ENCODE results near the gene NANOS2.
"Not testable (repeated sequence)": the region's sequence is repeated elsewhere in the genome, so short reads cannot be mapped to it uniquely, and the experiment has no call there.

The NANOS2 gene

GRCh38 chr19:45901912-45902650 is 12.5 kb downstream of the NANOS2 start, which contains the start of gene MYPOP:
MYPOP (minus strand) TSS chr19:45902613; CDS start chr19:45901773, 840 bp downstream.
- Histone ChIP-seq H3K4me3 (ENCODE audit: low read depth in 1 of 2, low read length in 2 of 2) (peak within 1 kb of the TSS; percentile 80 to 94), H3K27ac (ENCODE audit: low read length) (peak within 1 kb of the TSS; percentile 56), H3K4me1 (ENCODE audit: control insufficient read depth in 1 of 2, insufficient read depth in 2 of 2, low read length in 2 of 2) (peaks cover 0 to 25% of the 10 kb centered on the region in 2 donors), H3K27me3 (ENCODE audit: low read depth, low read length) (no peaks in the 10 kb centered on the region), H3K9me3 (ENCODE audit: control insufficient read depth in 1 of 2, low read length in 2 of 2) (no peaks in the 10 kb centered on the region), H3K36me3 (ENCODE audit: control insufficient read depth in 1 of 2, insufficient read depth in 2 of 2, low read length in 2 of 2) (peaks cover 4 to 18% of the 10 kb centered on the region in 2 donors)

GRCh38 chr19:45901432-45901911 is 13.1 kb downstream of the NANOS2 start:
- peak overlapping the region in 1 of 2 donors; percentile 94 for H3K4me3 ChIP-seq (ENCODE audit: low read depth in 1 of 2, low read length in 2 of 2)
- peaks cover 0 to 25% of the 10 kb centered on the region in 2 donors for H3K4me1 ChIP-seq (ENCODE audit: control insufficient read depth in 1 of 2, insufficient read depth in 2 of 2, low read length in 2 of 2)
- H3K9me3 ChIP-seq (ENCODE audit: control insufficient read depth in 1 of 2, low read length in 2 of 2): no peaks in the 10 kb centered on the region
- H3K27ac ChIP-seq (ENCODE audit: low read length): no peak overlapping the region
- peaks cover 4 to 18% of the 10 kb centered on the region in 2 donors for H3K36me3 ChIP-seq (ENCODE audit: control insufficient read depth in 1 of 2, insufficient read depth in 2 of 2, low read length in 2 of 2)
- no peaks in the 10 kb centered on the region for H3K27me3 ChIP-seq (ENCODE audit: low read depth, low read length)

DNA sequence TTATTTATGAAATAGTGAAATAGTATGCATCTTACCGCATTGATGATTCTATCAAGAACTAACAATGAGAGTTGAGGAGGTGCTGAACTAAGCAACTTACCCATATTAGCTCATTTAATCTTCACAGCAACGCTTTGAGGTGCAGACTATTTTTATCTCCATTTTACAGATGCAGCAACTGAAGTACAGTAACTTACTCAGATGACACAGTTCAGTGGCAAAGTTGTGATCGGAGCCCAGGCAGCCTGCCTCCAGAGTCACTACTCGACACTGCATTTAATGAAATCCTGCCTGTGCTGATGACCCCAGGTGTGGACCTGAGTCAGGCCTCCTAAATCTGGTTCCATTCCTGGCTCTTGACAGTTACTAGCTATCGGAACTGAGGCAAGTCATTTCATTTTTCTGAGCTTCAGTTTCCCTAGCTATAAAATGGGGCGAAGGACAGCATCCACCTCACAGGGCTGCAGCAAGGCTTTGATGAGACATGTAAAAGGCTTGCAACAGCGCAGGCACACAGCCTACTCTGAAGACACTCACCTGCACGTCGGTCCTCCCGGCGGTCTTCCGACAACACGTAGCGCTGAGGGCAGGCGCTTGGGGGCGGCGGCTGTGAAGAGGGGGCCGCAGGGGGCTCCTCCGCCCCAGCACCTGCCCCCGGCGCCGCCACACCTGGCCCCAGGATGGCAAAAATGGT is 13.7 kb downstream of the NANOS2 start:
- no peaks in the 10 kb centered on the region for H3K9me3 ChIP-seq (ENCODE audit: control insufficient read depth in 1 of 2, low read length in 2 of 2)
- peaks cover 0 to 25% of the 10 kb centered on the region in 2 donors for H3K4me1 ChIP-seq (ENCODE audit: control insufficient read depth in 1 of 2, insufficient read depth in 2 of 2, low read length in 2 of 2)
- H3K27ac ChIP-seq (ENCODE audit: low read length): no peak overlapping the region
- no peaks in the 10 kb centered on the region for H3K27me3 ChIP-seq (ENCODE audit: low read depth, low read length)
- peaks cover 4 to 18% of the 10 kb centered on the region in 2 donors for H3K36me3 ChIP-seq (ENCODE audit: control insufficient read depth in 1 of 2, insufficient read depth in 2 of 2, low read length in 2 of 2)
- H3K4me3 ChIP-seq (ENCODE audit: low read depth in 1 of 2, low read length in 2 of 2): peak overlapping the region in 1 of 2 donors; percentile 94

- Histone ChIP-seq H3K4me3 (ENCODE audit: low read depth in 1 of 2, low read length in 2 of 2) (no peak overlapping the region), H3K27ac (ENCODE audit: low read length) (no peak overlapping the region), H3K4me1 (ENCODE audit: control insufficient read depth in 1 of 2, insufficient read depth in 2 of 2, low read length in 2 of 2) (peaks cover 0 to 25% of the 10 kb centered on the region in 2 donors), H3K36me3 (ENCODE audit: control insufficient read depth in 1 of 2, insufficient read depth in 2 of 2, low read length in 2 of 2) (peaks cover 4 to 25% of the 10 kb centered on the region in 2 donors), H3K9me3 (ENCODE audit: control insufficient read depth in 1 of 2, low read length in 2 of 2) (no peaks in the 10 kb centered on the region), H3K27me3 (ENCODE audit: low read depth, low read length) (no peaks in the 10 kb centered on the region)
Observed at GRCh38 chr19:45899919-45900589, 14.5 kb downstream of the NANOS2 start.

GRCh38 chr19:45899253-45899652 is 15.3 kb downstream of the NANOS2 start:
- Histone ChIP-seq H3K4me3 (ENCODE audit: low read depth in 1 of 2, low read length in 2 of 2) (no peak overlapping the region), H3K27me3 (ENCODE audit: low read depth, low read length) (no peaks in the 10 kb centered on the region), H3K36me3 (ENCODE audit: control insufficient read depth in 1 of 2, insufficient read depth in 2 of 2, low read length in 2 of 2) (peaks cover 4 to 28% of the 10 kb centered on the region in 2 donors), H3K9me3 (ENCODE audit: control insufficient read depth in 1 of 2, low read length in 2 of 2) (no peaks in the 10 kb centered on the region), H3K27ac (ENCODE audit: low read length) (no peak overlapping the region), H3K4me1 (ENCODE audit: control insufficient read depth in 1 of 2, insufficient read depth in 2 of 2, low read length in 2 of 2) (peaks cover 0 to 25% of the 10 kb centered on the region in 2 donors)

DNA sequence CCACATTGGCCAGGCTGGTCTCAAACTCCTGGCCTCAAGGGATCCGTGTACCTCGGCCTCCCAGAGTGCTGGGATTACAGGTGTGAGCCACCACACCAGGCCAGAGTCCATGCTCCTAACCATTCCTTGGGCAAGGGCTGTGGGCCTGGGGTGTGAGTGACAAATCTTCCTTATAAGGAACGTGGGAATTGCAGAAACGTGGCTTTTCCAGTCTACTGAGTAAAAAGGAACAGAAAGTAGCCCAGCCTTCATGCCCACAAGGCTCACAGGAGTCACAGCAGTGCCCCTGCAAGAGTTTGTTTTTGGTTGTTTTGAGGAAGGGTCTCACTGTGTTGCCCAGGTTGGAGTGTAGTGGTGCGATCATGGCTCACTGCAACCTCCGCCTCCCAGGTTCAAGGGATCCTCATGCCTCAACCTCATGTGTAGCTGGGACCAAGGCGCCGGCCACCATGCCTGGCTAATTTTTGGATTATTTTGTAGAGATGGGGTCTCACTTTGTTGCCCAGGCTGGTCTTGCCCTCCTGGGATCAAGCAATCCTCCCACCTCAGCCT is 17.2 kb downstream of the NANOS2 start:
- Histone ChIP-seq H3K27ac (ENCODE audit: low read length) (no peak overlapping the region), H3K27me3 (ENCODE audit: low read depth, low read length) (no peaks in the 10 kb centered on the region), H3K9me3 (ENCODE audit: control insufficient read depth in 1 of 2, low read length in 2 of 2) (no peaks in the 10 kb centered on the region), H3K4me1 (ENCODE audit: control insufficient read depth in 1 of 2, insufficient read depth in 2 of 2, low read length in 2 of 2) (peaks cover 0 to 19% of the 10 kb centered on the region in 2 donors), H3K36me3 (ENCODE audit: control insufficient read depth in 1 of 2, insufficient read depth in 2 of 2, low read length in 2 of 2) (peaks cover 4 to 28% of the 10 kb centered on the region in 2 donors), H3K4me3 (ENCODE audit: low read depth in 1 of 2, low read length in 2 of 2) (no peak overlapping the region)

DNA sequence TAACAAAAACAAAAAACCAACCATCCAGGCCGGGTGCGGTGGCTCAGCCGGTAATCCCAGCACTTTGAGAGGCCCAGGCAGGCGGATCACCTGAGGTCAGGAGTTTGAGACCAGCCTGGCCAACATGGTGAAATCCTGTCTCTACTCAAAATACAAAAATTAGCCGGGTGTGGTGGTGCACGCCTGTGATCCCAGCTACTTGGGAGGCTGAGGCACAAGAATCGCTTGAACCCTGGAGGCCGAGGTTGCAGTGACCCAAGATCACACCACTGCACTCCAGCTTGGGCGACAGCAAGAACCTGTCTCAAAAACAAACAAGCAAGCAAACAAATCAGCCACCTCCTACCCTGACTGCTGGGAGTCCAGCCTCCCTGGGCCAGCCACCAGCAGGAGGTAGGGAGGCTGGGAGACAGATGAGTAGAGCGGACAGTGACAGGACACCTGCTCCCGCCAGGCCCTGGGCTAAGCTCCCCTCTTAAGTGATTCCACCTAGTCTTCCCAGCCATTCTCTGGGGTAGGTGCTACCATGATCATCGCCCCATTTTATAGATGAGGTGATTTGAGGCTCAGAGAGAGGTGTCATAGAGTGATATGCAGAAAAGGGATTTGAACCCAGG is 18.5 kb downstream of the NANOS2 start:
- H3K4me3 ChIP-seq (ENCODE audit: low read depth in 1 of 2, low read length in 2 of 2); H3K27ac ChIP-seq (ENCODE audit: low read length); H3K9me3 ChIP-seq (ENCODE audit: control insufficient read depth in 1 of 2, low read length in 2 of 2); H3K27me3 ChIP-seq (ENCODE audit: low read depth, low read length): not testable (repeated sequence)
- Histone ChIP-seq H3K4me1 (ENCODE audit: control insufficient read depth in 1 of 2, insufficient read depth in 2 of 2, low read length in 2 of 2) (peaks cover 0 to 11% of the 10 kb centered on the region in 2 donors), H3K36me3 (ENCODE audit: control insufficient read depth in 1 of 2, insufficient read depth in 2 of 2, low read length in 2 of 2) (peaks cover 4 to 28% of the 10 kb centered on the region in 2 donors)

DNA sequence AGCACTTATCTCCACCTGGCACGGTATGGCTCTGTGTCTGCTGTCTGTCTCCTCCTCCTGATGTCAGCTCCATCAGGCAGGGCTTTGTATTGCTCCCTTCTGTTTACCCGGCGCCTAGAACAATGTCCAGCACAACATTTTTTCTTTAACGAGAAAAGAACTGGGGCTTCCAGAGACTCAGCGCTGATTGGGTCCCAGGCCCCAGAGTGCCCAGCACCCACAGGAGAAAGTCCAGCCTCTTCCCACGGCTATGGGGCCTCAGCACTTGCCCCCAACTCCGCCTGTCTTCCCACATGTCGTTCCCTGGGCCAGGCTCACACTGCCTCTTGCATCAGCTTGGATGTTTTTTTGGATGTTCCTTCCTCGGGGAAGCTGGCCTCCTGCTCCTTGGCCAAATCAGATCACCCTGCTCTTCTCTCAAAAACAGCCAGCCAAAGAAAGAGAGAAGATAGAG is 19.0 kb downstream of the NANOS2 start:
- H3K9me3 ChIP-seq (ENCODE audit: control insufficient read depth in 1 of 2, low read length in 2 of 2): no peaks in the 10 kb centered on the region
- no peak overlapping the region for H3K27ac ChIP-seq (ENCODE audit: low read length)
- peaks cover 0 to 5% of the 10 kb centered on the region in 2 donors for H3K4me1 ChIP-seq (ENCODE audit: control insufficient read depth in 1 of 2, insufficient read depth in 2 of 2, low read length in 2 of 2)
- peaks cover 4 to 28% of the 10 kb centered on the region in 2 donors for H3K36me3 ChIP-seq (ENCODE audit: control insufficient read depth in 1 of 2, insufficient read depth in 2 of 2, low read length in 2 of 2)
- H3K27me3 ChIP-seq (ENCODE audit: low read depth, low read length): no peaks in the 10 kb centered on the region
- no peak overlapping the region for H3K4me3 ChIP-seq (ENCODE audit: low read depth in 1 of 2, low read length in 2 of 2)

- no peak overlapping the region for H3K4me3 ChIP-seq (ENCODE audit: low read depth in 1 of 2, low read length in 2 of 2)
- peaks cover 0 to 15% of the 10 kb centered on the region in 2 donors for H3K36me3 ChIP-seq (ENCODE audit: control insufficient read depth in 1 of 2, insufficient read depth in 2 of 2, low read length in 2 of 2)
- H3K27me3 ChIP-seq (ENCODE audit: low read depth, low read length): no peaks in the 10 kb centered on the region
- H3K4me1 ChIP-seq (ENCODE audit: control insufficient read depth in 1 of 2, insufficient read depth in 2 of 2, low read length in 2 of 2): peaks cover 0 to 3% of the 10 kb centered on the region in 2 donors
- no peaks in the 10 kb centered on the region for H3K9me3 ChIP-seq (ENCODE audit: control insufficient read depth in 1 of 2, low read length in 2 of 2)
- H3K27ac ChIP-seq (ENCODE audit: low read length): no peak overlapping the region
Observed at GRCh38 chr19:45890877-45891276, 23.7 kb downstream of the NANOS2 start.

DNA sequence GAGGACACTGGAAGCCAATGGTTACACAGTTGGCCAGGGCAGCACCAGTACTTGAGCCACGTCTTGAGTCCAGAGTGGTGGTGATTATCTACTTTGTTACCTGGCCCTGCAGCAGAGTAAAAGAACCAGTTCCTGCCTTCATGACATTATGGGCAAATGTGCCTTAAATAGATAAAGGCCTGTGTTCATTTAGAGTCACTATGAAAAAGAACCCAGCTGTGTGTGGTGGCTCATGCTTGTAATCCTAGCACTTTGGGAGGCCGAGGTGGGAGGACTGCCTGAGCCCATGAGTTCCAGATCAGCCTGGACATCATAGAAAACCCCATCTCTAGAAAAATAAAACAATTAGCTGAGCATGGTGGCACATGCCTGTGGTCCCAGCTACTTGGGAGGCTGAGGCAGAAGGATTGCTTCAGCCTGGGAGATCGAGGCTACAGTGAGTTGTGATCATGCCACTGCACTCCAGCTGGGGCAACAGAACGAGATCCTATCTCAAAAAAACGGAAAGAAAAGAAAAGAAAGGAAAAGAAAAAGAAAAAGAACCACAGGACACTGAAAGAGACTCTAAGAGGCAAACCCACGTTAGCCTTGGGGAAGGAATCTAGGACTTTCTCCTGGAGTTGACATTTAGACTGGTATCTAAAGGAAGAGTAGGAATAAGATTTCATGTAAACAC is 25.2 kb downstream of the NANOS2 start:
- Histone ChIP-seq H3K36me3 (ENCODE audit: control insufficient read depth in 1 of 2, insufficient read depth in 2 of 2, low read length in 2 of 2) (peaks cover 0 to 5% of the 10 kb centered on the region in 2 donors), H3K9me3 (ENCODE audit: control insufficient read depth in 1 of 2, low read length in 2 of 2) (no peaks in the 10 kb centered on the region), H3K4me1 (ENCODE audit: control insufficient read depth in 1 of 2, insufficient read depth in 2 of 2, low read length in 2 of 2) (peaks cover 0 to 14% of the 10 kb centered on the region in 2 donors), H3K4me3 (ENCODE audit: low read depth in 1 of 2, low read length in 2 of 2) (no peak overlapping the region), H3K27me3 (ENCODE audit: low read depth, low read length) (no peaks in the 10 kb centered on the region), H3K27ac (ENCODE audit: low read length) (no peak overlapping the region)
